ENCODE measurements around the gene RHEB.

Gene RHEB

DNA sequence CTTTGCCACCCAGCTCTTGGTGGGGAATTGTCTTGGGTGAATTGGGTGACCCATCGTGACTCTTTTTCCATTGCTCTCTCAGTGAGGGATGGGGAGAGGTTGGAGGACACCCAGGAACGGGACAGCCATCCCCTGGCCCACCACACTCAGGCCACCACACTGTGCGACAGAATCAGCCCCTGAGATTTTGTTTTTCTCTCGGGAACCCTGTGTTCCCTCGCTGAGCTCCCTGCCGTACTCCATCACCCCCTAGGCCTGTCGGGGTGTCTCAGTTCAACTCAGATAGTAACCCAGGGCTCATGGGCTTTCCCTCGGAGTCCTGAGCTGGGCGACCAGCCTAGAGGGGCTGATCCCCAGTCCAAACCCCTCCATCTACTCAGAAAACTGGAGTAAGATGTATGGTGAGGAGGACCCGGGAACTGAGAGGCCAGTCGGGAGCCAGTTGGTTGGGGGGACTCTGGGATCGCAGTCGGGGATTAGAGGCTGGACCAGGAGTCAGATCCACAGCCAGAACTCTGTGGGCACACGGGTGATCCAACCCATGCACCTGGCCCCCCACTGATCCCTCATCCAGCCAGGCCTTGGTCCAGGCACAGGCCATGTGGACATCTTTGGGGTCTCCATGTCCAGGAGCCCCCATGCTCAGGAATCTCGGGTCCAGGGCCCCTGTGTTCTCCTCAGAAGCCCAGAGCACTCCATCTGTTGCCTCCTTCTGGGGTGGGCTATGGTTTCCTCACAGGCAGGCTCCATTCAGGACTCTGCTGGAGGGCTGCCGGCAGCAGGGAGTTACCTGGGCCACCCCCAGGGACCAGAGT is 89.1 kb downstream of the RHEB start:
- DNase-seq, result no peak

- no peak for DNase-seq
Measured at GRCh38 chr7:151429560-151430331, 89.9 kb downstream of the RHEB start.

- DNase-seq, result no peak
Measured at GRCh38 chr7:151429237-151429559, 90.5 kb downstream of the RHEB start.

GRCh38 chr7:151428378-151429236 is 91.1 kb downstream of the RHEB start:
- DNase-seq, result peak; percentile 95

GRCh38 chr7:151427705-151428377 is 91.9 kb downstream of the RHEB start:
- DNase-seq, result peak; percentile 56

GRCh38 chr7:151426904-151427704 is 92.6 kb downstream of the RHEB start:
- DNase-seq, result no peak

- no peak for DNase-seq
Measured at GRCh38 chr7:151426441-151426903, 93.2 kb downstream of the RHEB start.

GRCh38 chr7:151425670-151426440 is 93.8 kb downstream of the RHEB start:
- peak; percentile 89 for DNase-seq

DNA sequence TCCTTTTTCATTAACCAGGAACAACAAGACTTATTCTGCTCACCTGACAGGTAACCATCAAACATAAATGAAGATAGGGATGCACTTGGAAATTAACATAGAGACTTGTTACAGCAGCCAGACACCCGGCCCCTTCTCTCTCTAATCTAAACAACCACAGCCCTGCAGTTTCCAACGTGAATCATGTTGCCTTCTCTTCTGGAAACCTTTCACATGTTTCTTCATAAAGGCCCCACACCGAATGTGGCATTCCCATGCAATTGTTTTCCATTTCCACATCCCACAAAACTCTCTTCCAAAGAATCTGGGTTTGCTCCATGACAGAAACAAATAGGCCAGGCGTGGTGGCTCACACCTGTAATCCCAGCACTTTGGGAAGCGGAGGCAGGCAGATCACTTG is 94.9 kb downstream of the RHEB start:
- no peak for DNase-seq

DNA sequence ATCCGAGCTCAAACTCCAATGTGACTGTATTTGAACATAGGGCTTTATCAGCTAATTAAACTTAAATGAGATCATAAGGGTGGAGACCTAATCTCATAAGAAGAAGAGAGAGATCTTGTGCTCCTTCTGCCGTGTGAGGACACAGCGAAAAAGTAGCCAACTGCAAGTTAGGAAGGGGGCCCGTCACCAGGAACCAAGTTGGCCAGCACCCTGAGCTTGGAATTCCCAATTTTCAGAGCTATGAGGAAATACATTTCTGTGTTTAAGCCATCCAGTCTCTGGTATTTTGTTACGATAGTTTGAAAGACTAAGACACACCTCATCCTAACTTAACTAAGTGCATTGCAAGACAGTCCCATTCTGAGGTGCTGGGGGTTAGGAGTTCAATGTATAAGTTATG is 95.8 kb downstream of the RHEB start:
- DNase-seq, result peak; percentile 78

- no peak for DNase-seq
Measured at GRCh38 chr7:151423226-151423625, 96.5 kb downstream of the RHEB start.

GRCh38 chr7:151422212-151422611 is 97.5 kb downstream of the RHEB start:
- no peak for DNase-seq

GRCh38 chr7:151420144-151420543 is 99.6 kb downstream of the RHEB start:
- DNase-seq, result peak; percentile 17

GRCh38 chr7:151416941-151417315 is 102.8 kb downstream of the RHEB start:
- DNase-seq, result no peak

DNA sequence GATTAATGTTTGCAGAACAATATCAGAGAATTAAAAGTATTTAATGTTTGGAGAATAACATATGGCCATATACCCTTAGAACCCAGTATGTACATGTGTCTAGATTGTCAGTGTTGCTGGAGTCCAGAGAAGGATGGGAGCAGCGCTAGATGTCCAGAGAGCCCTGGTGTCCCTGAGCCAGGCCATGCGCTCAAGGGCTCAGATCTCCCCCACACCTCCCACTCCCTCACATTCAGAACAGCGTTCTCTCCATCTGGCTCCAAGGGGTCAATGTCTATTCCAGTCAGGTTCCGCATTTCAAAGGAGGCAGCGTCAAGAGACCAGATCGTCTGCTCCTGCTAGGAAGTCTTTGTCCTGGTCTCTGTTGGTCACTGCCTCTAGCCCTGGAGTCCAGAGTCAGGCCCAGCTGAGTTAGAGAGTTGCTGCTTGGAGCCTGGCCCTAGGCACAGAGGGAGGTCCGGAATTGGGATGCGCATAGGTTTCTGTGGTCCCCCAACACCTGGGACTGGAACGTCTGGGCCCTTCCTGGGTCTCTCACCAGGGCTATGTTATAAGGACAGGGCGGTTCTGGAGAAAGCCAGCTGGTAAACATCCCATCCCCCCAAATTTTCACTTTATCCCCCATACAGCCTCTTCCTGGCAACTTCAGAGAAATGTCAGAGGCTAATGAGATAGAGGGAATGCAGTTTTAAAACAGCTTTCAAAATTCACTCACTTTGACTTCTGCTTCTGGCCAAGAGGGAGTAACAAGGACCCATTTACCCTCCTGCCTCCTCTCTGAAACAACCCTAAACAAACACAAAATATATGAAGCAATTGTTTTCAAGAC is 103.4 kb downstream of the RHEB start:
- no peak for DNase-seq
